Umbilical cord (tissue), 2 donors: Measurements from ENCODE around the gene MAFG. TPM values are rescaled to one million over a fixed set of nuclear protein-coding genes. Genes with fewer than 3 reads are reported as not detected.
"Not testable (repeated sequence)": the region's sequence is repeated elsewhere in the genome, so short reads cannot be mapped to it uniquely, and the experiment has no call there.

ENCODE experiments used
- DNase-seq: peaks from one replicate; pipeline ENCODE4 v3.0.0-alpha.2; 2015; ENCODE audit warnings: low spot score
- total RNA-seq: library from RNA; depleted of rRNA; stranded (reverse); fragments of >200 nt; gene quantifications from one replicate; pipeline ENCODE4 v1.2.3, GENCODE V29; 2014; ENCODE audit warnings: low replicate concordance; ENCODE audit not compliant: insufficient read depth

The MAFG gene
- total RNA-seq, 1 donor from 2014 or later, result 8.4 TPM

- no peak for DNase-seq
These were observed 31.3 kb upstream of the MAFG start for GRCh38 chr17:81958633-81959342.

GRCh38 chr17:81957691-81958432, 30.3 kb upstream of the MAFG start:
- no peak for DNase-seq

DNA sequence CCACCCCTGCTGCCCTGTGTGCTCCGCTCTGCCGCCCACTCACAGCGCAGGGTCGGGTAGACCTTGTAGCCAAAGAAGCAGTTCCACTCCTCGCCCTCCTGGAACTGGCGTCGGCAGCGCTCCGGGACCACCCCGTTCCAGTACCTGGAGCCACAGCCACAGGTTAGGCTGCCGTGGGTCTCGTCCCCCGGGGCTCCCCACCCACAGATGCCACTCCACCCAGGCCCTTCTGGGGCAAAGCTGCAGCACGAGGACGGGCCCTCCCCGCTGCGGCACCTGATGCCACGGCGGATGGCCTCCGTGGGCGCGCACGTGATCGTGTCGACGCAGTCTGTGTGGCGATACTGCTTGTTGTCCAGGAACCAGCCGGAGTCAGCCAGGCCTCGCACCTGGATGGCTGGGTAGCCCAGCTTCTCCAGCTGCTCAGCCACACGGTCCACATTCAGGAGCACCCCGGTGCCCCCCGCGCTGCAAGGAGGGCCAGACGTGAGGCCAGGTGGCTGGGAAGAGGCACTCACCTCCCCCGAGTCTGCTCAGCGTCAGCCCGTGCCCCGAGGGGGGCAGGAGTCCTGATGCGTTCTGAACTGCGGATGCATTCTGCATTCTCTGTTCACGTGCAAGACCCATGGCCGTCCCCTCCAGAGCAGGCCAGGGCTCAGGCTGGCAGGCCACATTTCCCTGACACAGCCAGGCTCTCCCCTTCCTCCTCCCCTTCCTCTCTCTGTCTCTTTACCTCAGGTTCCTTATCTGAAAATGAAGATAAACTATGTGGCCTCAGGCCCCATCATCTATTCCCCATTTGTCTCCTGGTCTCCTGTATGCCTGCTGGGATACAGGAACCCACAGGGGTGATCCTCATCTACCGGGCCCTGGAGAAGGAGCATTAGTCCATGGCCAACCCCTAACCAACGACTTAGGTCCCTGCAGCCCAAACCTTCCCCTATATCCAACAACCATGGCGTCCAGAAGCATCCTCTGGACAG, 29.4 kb upstream of the MAFG start:
- DNase-seq, result no peak

- DNase-seq, result no peak
These were observed 28.4 kb upstream of the MAFG start for GRCh38 chr17:81955756-81956544.

- no peak for DNase-seq
These were observed 27.6 kb upstream of the MAFG start for GRCh38 chr17:81955058-81955681.

DNA sequence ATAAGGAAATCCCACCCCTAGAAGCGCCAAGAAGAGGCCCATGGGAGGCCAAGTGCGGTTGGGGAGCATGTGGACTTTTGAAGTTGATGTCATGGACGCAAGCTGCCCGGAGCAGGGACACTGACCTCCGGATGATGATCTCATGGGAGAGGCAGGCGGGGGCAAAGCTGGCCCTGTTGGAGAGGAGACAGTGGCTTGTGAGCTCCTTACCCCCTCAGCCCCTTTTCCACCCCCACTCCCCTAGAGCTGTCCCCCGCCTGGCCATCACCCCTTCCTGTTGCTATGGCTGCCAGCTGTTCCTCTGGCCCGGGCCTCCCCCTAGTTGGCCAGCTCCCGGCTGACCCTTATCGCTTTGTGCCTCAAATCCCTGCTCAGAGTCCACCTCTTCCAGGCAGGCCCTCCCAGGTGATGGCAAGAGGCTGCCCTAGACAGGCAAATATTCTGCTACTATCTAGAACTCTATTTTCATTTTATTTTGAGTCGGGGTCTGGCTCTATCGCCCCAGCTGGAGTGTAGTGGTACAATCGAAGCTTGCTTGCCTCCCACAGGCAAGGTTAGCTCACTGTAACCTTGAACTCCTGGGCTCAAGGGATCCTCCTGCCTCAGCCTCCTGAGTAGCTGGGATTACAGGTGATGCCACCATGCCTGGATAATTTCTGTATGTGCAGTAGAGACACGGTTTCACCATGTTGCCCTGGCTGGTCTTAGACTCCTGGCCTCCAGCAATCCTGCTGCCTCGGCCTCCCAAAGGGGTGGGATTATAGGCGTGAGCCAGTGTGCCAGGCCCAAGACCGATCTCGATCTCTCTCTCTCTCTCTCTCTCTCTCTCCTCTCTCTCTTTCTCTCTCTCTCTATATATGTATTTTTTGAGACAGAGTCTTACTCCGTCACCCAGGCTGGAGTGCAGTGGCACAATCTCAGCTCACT, 26.9 kb upstream of the MAFG start:
- no peak for DNase-seq

DNA sequence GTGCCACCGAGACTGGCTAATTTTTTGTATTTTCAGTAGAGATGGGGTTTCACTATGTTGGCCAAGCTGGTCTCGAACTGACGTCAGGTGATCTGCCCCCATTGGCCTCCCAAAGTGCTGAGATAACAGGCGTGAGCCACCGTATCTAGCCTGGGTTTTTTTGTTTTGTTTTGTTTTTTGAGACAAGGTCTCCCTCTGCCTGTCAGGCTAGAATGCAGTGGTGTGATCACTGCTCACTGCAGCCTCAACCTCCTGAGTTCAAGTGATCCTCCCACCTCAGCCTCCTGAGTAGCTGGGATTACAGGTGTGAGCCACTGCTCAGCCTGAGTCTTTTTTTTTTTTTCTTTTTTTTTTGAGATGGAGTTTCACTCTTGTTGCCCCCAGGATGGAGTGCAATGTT, 25.9 kb upstream of the MAFG start:
- not testable (repeated sequence) for DNase-seq

- DNase-seq, result no peak
These were observed 25.3 kb upstream of the MAFG start for GRCh38 chr17:81952792-81953228.

DNA sequence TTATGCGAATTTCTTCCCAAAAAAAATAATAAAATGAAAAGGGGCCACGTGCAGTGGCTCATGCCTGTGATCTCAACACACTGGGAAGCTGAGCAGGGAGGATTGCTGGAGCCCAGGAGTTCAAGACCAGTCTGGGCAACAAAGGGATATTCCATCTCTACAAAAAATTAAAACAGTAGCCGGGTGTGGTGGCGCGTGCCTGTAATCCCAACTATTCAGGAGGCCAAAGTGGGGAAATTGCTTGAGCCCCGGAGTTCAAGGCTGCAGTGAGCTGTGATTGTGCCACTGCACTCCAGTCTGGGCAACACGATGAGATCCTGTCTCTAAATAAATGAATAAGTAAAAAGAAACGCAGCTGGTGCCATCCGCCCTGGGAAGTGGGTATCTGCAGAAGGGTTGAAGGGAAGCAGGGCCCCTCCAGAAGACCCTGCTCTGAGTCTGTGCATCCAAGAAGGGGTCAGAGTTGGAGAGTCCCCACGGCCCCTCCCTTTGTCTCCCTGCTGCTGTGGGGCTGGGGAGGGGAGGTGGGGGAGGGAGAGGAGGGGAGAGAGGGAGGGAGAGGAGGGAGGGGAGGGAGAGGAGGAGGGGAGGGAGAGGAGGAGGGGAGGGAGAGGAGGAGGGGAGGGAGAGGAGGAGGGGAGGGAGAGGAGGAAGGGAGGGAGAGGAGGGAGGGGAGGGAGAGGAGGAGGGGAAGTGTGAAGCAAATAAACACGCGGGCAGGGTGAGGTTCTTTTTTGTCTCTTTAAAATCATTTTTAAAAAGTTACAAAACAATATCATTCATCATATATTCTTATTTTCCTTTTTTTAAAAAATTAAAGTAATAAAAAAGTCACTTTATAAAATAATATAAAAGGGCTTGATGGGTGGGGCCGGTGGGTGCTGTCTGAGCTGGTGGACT, 24.5 kb upstream of the MAFG start:
- DNase-seq, result no peak

GRCh38 chr17:81950501-81950900, 23.0 kb upstream of the MAFG start:
- DNase-seq, result no peak

- DNase-seq, result no peak
These were observed 21.3 kb upstream of the MAFG start for GRCh38 chr17:81948635-81949378.

DNA sequence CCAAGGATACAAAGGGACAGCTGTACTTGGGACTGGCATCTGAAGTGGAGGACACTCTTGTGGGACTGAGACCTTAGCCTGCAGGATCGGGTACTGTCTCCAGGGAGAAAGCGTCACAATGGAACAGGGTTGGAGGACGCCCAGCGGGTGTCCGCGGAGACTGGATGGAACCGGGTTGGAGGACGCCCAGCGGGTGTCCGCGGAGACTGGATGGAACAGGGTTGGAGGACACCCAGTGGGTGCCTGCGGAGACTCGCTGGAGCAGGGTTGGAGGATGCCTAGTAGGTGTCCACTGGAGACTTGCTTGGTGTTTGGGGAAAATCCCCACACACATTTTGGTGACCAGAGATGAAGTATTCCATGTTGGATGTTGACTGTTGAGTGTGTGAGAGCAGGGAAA, 19.7 kb upstream of the MAFG start, which contains the start of gene MYADML2:
TSS of gene MYADML2 (minus strand) at position 45 of the 400 bp plus-strand sequence. CDS start 5,492 bp downstream, outside the sequence.
- no peak for DNase-seq

GRCh38 chr17:81944858-81945257, 17.3 kb upstream of the MAFG start:
- no peak for DNase-seq

- DNase-seq, result no peak
These were observed 14.6 kb upstream of the MAFG start for GRCh38 chr17:81942167-81942553.

GRCh38 chr17:81941484-81942166, 14.1 kb upstream of the MAFG start:
- no peak for DNase-seq

DNA sequence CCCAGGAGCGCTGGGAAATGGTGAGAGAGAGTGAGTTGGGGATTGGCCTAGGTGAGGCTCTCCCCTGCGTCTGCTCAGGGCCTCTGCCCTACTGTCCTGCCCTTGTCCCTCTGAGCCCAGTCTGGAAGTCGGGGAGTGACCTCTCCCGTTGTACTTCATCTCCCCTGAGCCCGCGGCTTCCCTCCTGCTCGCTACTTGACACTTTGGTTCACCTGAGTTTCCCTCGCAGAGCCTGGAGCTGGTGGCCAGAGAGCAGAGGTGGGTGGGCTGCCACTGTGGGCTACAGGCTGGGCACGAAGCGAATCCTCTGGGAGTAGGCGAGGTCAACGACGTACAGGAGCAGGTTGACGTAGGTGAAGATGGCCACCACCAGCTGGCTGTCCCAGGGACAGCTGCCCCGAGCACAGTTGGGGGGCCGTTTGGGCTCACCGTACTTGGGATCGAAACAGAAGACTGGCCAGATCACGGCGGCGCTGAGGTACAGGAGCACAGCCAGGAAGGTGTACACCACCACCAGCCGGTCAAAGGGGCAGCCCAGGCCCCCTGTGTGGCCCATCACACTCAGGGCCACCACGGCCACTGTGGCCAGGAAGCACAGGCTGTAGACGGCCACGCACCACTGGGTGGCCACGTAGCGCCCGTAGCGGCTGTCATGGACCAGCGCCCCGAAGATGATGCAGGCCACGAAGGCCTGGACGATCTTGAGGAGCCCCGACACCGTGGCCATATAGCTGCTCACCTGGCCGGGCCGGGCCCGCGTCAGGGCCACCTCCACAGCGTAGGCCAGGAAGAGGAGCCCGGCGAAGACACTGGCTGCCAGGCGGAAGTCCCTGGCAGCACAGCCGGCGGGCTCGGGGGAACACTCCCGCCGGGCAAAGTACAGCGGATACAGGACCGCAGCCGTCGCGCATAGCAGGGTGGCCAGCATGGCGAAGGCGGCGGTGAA, 13.3 kb upstream of the MAFG start:
- DNase-seq, result no peak
